CD4-positive, alpha-beta T cell (primary cell): ENCODE results near the gene RPGR. TPM values are rescaled to one million over a fixed set of nuclear protein-coding genes. Genes with fewer than 3 reads are reported as not detected.

Experiments
- ATAC-seq: fragments of 200-7000 bp; cut with Tn5 transposase; one replicate; pipeline ENCODE4 v1.10.0; 2022; ENCODE audit warnings: mild to moderate bottlenecking; ENCODE audit not compliant: poor library complexity
- CTCF ChIA-PET: fragments of 350-600 bp; sonication (Branson Sonifier 250); formaldehyde crosslinking; loops from one replicate; lab custom pipeline; 2021; ENCODE audit warnings: antibody characterized with exemption, inconsistent platforms; lab: Charles Lee
- POLR2A ChIA-PET: fragments of 350-600 bp; sonication (Branson Sonifier 250); formaldehyde crosslinking; loops from one replicate; lab custom pipeline; 2021; ENCODE audit warnings: antibody characterized with exemption, inconsistent platforms; lab: Charles Lee
- DNase-seq, 14 experiments: peaks; one replicate each; pipeline ENCODE4 v3.0.0-alpha.2; 2013 to 2020; ENCODE audit warnings: mixed read lengths in 2 of 14
- H3K27ac ChIP-seq, 2 donors: one replicate each; pipeline versions ENCODE4 v1.5.1 to v1.7.0; 2013; ENCODE audit warnings: low read length in 2 of 2, low read depth in 1 of 2, mild to moderate bottlenecking in 1 of 2
- H3K27me3 ChIP-seq, 2 experiments: 1 replicate in 1 of 2; 2 replicates in 1 of 2; pipeline versions ENCODE4 v1.6.1 to v1.7.0; 2013; ENCODE audit warnings: low read length in 2 of 2, control low read depth in 1 of 2, mild to moderate bottlenecking in 1 of 2, moderate library complexity in 1 of 2; ENCODE audit not compliant: insufficient read depth in 2 of 2, control insufficient read depth in 1 of 2
- H3K36me3 ChIP-seq: one replicate; pipeline ENCODE4 v1.6.1; 2013; ENCODE audit warnings: low read length, control low read depth; ENCODE audit not compliant: insufficient read depth
- H3K4me1 ChIP-seq: one replicate; pipeline ENCODE4 v1.6.1; 2013; ENCODE audit warnings: low read length, control low read depth; ENCODE audit not compliant: insufficient read depth
- H3K4me3 ChIP-seq: one replicate; pipeline ENCODE4 v1.5.1; 2013; ENCODE audit warnings: mild to moderate bottlenecking, low read length, moderate library complexity
- H3K9me3 ChIP-seq, 2 experiments: 1 replicate in 1 of 2; 2 replicates in 1 of 2; pipeline versions ENCODE4 v1.6.1 to v1.7.0; 2013; ENCODE audit warnings: low read length in 2 of 2, mild to moderate bottlenecking in 2 of 2, control low read depth in 1 of 2, moderate library complexity in 1 of 2; ENCODE audit not compliant: control insufficient read depth in 1 of 2, insufficient read depth in 1 of 2
- H3K27ac Mint-ChIP-seq: one replicate; pipeline ENCODE4 v1.8.0; 2020; ENCODE audit warnings: mixed read lengths
- H3K27me3 Mint-ChIP-seq: one replicate; pipeline ENCODE4 v1.8.0; 2021; ENCODE audit warnings: mixed read lengths
- H3K36me3 Mint-ChIP-seq: one replicate; pipeline ENCODE4 v1.8.0; 2021; ENCODE audit warnings: low read depth, mixed read lengths
- H3K4me1 Mint-ChIP-seq: one replicate; pipeline ENCODE4 v1.8.0; 2021; ENCODE audit warnings: low read depth, mixed read lengths
- H3K4me3 Mint-ChIP-seq: one replicate; pipeline ENCODE4 v1.8.0; 2020; ENCODE audit warnings: mild to moderate bottlenecking, mixed read lengths
- H3K9me3 Mint-ChIP-seq: one replicate; pipeline ENCODE4 v1.8.0; 2020; ENCODE audit warnings: mixed read lengths
- intact Hi-C, 2 experiments: fragments of 100-400 bp; cut with DNase I in 1 of 2; cut with micrococcal nuclease in 1 of 2; formaldehyde crosslinking; loops; one replicate each; pipeline versions ENCODE4 v1.15.1 to v1.9.0; 2023 to 2025; cut with DNase I, micrococcal nuclease
- total RNA-seq, 174 experiments: library from RNA in 2 of 174; stranded (reverse) in 2 of 174; gene quantifications; one replicate each; pipeline ENCODE4 v1.2.3 and lab custom pipeline; 2021 to 2026
- TF ChIP-seq, protein P1 (sequence below): fragments of 200-600 bp; IDR thresholded peaks from one replicate; pipeline ENCODE4 v1.8.0; 2022; ENCODE audit warnings: antibody characterized with exemption, mild to moderate bottlenecking

The RPGR gene
- total RNA-seq, 2 experiments from 2014 or later, result 17.1 to 18.2 TPM

DNA sequence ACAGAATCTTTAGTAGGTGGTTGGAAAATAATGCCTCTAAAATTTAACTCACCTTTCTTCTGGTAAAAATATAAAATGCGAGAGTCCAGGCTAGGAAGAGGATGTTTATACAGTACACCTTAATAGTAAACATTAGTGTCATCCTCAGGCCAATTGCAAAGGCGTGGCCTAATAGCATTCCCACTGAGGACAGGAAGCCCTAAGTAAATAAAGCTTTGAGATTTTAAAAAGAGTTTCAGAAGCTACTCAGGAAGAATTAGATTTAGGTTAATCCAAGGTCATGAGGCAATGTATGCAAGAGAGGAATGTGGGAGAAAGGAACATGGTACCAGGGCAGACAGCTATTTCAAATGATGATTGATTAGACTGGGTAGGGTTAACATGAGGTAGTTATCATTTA, 49.5 kb downstream of the RPGR start:
- Mint-ChIP-seq H3K27ac (no peak overlapping the region), H3K27me3 (no peaks in the 10 kb centered on the region), H3K4me1 (no peaks in the 10 kb centered on the region), H3K4me3 (no peak overlapping the region), H3K9me3 (no peaks in the 10 kb centered on the region), H3K36me3 (peaks cover 20% of the 10 kb centered on the region)
- H3K9me3 ChIP-seq, result no peaks in the 10 kb centered on the region
- DNase-seq (no peak), ATAC-seq (no peak)
- H3K36me3 ChIP-seq, result no peaks in the 10 kb centered on the region
- intact Hi-C loops, result no loop called here
- H3K4me3 ChIP-seq, result no peak overlapping the region
- H3K27me3 ChIP-seq, result no peaks in the 10 kb centered on the region
- H3K4me1 ChIP-seq, result no peaks in the 10 kb centered on the region
- POLR2A ChIA-PET, result no interaction called here
- no peak overlapping the region for H3K27ac ChIP-seq
- CTCF ChIA-PET, result no interaction called here
- TF ChIP-seq, protein P1, sequence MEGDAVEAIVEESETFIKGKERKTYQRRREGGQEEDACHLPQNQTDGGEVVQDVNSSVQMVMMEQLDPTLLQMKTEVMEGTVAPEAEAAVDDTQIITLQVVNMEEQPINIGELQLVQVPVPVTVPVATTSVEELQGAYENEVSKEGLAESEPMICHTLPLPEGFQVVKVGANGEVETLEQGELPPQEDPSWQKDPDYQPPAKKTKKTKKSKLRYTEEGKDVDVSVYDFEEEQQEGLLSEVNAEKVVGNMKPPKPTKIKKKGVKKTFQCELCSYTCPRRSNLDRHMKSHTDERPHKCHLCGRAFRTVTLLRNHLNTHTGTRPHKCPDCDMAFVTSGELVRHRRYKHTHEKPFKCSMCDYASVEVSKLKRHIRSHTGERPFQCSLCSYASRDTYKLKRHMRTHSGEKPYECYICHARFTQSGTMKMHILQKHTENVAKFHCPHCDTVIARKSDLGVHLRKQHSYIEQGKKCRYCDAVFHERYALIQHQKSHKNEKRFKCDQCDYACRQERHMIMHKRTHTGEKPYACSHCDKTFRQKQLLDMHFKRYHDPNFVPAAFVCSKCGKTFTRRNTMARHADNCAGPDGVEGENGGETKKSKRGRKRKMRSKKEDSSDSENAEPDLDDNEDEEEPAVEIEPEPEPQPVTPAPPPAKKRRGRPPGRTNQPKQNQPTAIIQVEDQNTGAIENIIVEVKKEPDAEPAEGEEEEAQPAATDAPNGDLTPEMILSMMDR, result no peak

DNA sequence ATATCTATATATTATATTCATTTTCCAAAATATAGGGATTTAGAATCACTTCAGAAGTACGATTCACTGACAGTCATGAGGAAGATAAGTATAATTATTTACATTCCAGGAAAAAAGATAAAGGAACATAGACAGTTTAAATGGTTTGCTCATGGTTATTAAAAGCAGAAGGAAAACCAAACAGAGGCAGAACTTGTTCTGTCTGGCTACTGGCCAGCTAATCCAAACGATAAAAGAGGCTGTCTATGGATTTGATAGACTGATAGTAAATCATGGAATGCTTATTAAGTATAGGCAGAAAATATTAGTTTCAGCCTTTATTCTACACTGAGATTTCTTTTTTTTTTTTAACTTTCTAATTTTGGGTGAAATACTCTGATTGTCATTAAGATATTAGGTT, 50.2 kb downstream of the RPGR start:
- Mint-ChIP-seq H3K9me3 (no peaks in the 10 kb centered on the region), H3K27me3 (no peaks in the 10 kb centered on the region), H3K27ac (no peak overlapping the region), H3K4me3 (no peak overlapping the region), H3K4me1 (no peaks in the 10 kb centered on the region), H3K36me3 (peaks cover 19% of the 10 kb centered on the region)
- ATAC-seq, result no peak
- no peaks in the 10 kb centered on the region for H3K36me3 ChIP-seq
- TF ChIP-seq, protein P1, result no peak
- H3K27me3 ChIP-seq, result no peaks in the 10 kb centered on the region
- intact Hi-C loops, result no loop called here
- H3K4me1 ChIP-seq, result no peaks in the 10 kb centered on the region
- H3K27ac ChIP-seq, result no peak overlapping the region
- ChIA-PET POLR2A (no interaction called here), CTCF (no interaction called here)
- no peak for DNase-seq
- no peaks in the 10 kb centered on the region for H3K9me3 ChIP-seq
- no peak overlapping the region for H3K4me3 ChIP-seq

DNA sequence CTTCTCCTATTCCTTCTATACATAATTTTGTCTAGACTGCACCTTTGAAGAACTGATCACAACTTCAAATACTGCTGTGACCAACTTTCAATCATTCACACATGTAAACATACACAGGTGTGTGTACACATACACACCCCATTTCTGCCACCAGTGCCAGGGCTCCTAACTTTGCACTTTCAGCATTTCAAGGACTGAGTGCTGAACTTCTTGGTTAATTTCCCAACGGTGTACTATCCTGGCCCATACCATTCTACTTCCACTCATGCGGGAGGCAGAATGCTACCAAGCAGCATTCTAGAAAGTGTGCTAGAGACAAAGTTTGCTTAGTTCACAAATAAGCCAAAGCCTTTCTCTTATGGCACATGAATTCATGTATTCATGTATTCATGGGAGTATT, 51.2 kb downstream of the RPGR start:
- Histone ChIP-seq H3K4me3 (no peak overlapping the region), H3K4me1 (no peaks in the 10 kb centered on the region), H3K36me3 (no peaks in the 10 kb centered on the region), H3K27me3 (no peaks in the 10 kb centered on the region), H3K9me3 (no peaks in the 10 kb centered on the region), H3K27ac (no peak overlapping the region)
- Mint-ChIP-seq H3K4me1 (no peaks in the 10 kb centered on the region), H3K27me3 (no peaks in the 10 kb centered on the region), H3K9me3 (no peaks in the 10 kb centered on the region), H3K36me3 (peaks cover 17% of the 10 kb centered on the region), H3K4me3 (no peak overlapping the region), H3K27ac (no peak overlapping the region)
- CTCF ChIA-PET, result no interaction called here
- no peak for ATAC-seq
- TF ChIP-seq, protein P1, result no peak
- no peak for DNase-seq
- POLR2A ChIA-PET, result no interaction called here
- intact Hi-C loops, result no loop called here
